ENCODE results near the gene THSD4. TPM values are rescaled to one million over a fixed set of nuclear protein-coding genes. Genes with fewer than 3 reads are reported as not detected.

Gene THSD4
- total RNA-seq, 2 experiments from 2014 or later = not detected

- ChIA-PET POLR2A (no interaction called here), CTCF (interaction anchor here (1.4 kb wide), 1 partner anchor 11 kb away, joined by 8 read pairs; no protein-coding TSS in a partner anchor)
- Mint-ChIP-seq H3K27me3 (no peaks in the 10 kb centered on the region), H3K9me3 (peaks cover 8% of the 10 kb centered on the region), H3K36me3 (no peaks in the 10 kb centered on the region), H3K4me3 (no peak overlapping the region), H3K27ac (no peak overlapping the region), H3K4me1 (ENCODE audit: low read depth) (no peaks in the 10 kb centered on the region)
- DNase-seq = no peak
- intact Hi-C loops (cut with micrococcal nuclease) = no loop called here
These were observed 640.1 kb downstream of the THSD4 start for GRCh38 chr15:71755092-71755970.

GRCh38 chr15:71756599-71757352 lies 641.5 kb downstream of the THSD4 start:
- Mint-ChIP-seq H3K9me3 (peaks cover 21% of the 10 kb centered on the region), H3K4me1 (ENCODE audit: low read depth) (no peaks in the 10 kb centered on the region), H3K36me3 (peaks cover 1% of the 10 kb centered on the region), H3K27me3 (no peaks in the 10 kb centered on the region), H3K4me3 (no peak overlapping the region), H3K27ac (no peak overlapping the region)
- intact Hi-C loops (cut with micrococcal nuclease) = no loop called here
- CTCF ChIA-PET = interaction anchor here (0.7 kb wide), 1 partner anchor 15 kb away, joined by 3 read pairs; no protein-coding TSS in a partner anchor
- POLR2A ChIA-PET = no interaction called here
- no peak for DNase-seq

- peaks cover 1% of the 10 kb centered on the region for H3K36me3 Mint-ChIP-seq
- H3K27ac Mint-ChIP-seq = no peak overlapping the region
- intact Hi-C loops (cut with micrococcal nuclease) = no loop called here
- peaks cover 25% of the 10 kb centered on the region for H3K9me3 Mint-ChIP-seq
- CTCF ChIA-PET = interaction anchor here (0.7 kb wide), 1 partner anchor 14 kb away, joined by 3 read pairs; no protein-coding TSS in a partner anchor
- DNase-seq = no peak
- H3K4me3 Mint-ChIP-seq = no peak overlapping the region
- no peaks in the 10 kb centered on the region for H3K4me1 Mint-ChIP-seq (ENCODE audit: low read depth)
- peaks cover 3% of the 10 kb centered on the region for H3K27me3 Mint-ChIP-seq
- POLR2A ChIA-PET = no interaction called here
These were observed 642.7 kb downstream of the THSD4 start for GRCh38 chr15:71757741-71758530.

- Mint-ChIP-seq H3K27ac (no peak overlapping the region), H3K36me3 (peaks cover 1% of the 10 kb centered on the region)
These were observed 643.4 kb downstream of the THSD4 start for GRCh38 chr15:71758711-71759110.

GRCh38 chr15:71760852-71761251 lies 645.6 kb downstream of the THSD4 start:
- no peak overlapping the region for H3K4me3 Mint-ChIP-seq
- ChIA-PET POLR2A (no interaction called here), CTCF (interaction anchor here (1.2 kb wide), 1 partner anchor 8 kb away, joined by 3 read pairs; no protein-coding TSS in a partner anchor)
- no peak for DNase-seq
- peaks cover 1% of the 10 kb centered on the region for H3K36me3 Mint-ChIP-seq
- H3K4me1 Mint-ChIP-seq (ENCODE audit: low read depth) = no peaks in the 10 kb centered on the region
- peaks cover 21% of the 10 kb centered on the region for H3K9me3 Mint-ChIP-seq
- H3K27ac Mint-ChIP-seq = no peak overlapping the region
- intact Hi-C loops (cut with micrococcal nuclease) = no loop called here
- H3K27me3 Mint-ChIP-seq = peaks cover 5% of the 10 kb centered on the region

More at GRCh38 chr15:71758711-71759110, 643.4 kb downstream of the THSD4 start:
- ChIA-PET POLR2A (no interaction called here), CTCF (no interaction called here)
- intact Hi-C loops (cut with micrococcal nuclease) = no loop called here
- Mint-ChIP-seq H3K4me1 (ENCODE audit: low read depth) (no peaks in the 10 kb centered on the region), H3K9me3 (peaks cover 25% of the 10 kb centered on the region), H3K4me3 (no peak overlapping the region), H3K27me3 (peaks cover 3% of the 10 kb centered on the region)
- DNase-seq = no peak

- peaks cover 5% of the 10 kb centered on the region for H3K27me3 Mint-ChIP-seq
- H3K4me3 Mint-ChIP-seq = no peak overlapping the region
- POLR2A ChIA-PET = no interaction called here
- H3K4me1 Mint-ChIP-seq (ENCODE audit: low read depth) = no peaks in the 10 kb centered on the region
- H3K36me3 Mint-ChIP-seq = peaks cover 1% of the 10 kb centered on the region
- DNase-seq = no peak
- CTCF ChIA-PET = interaction anchor here (1.2 kb wide), 1 partner anchor 9 kb away, joined by 3 read pairs; no protein-coding TSS in a partner anchor
- no peak overlapping the region for H3K27ac Mint-ChIP-seq
- intact Hi-C loops (cut with micrococcal nuclease) = no loop called here
- peaks cover 21% of the 10 kb centered on the region for H3K9me3 Mint-ChIP-seq
These were observed 646.4 kb downstream of the THSD4 start for GRCh38 chr15:71761649-71762048.

- H3K4me1 Mint-ChIP-seq (ENCODE audit: low read depth) = no peaks in the 10 kb centered on the region
- H3K36me3 Mint-ChIP-seq = no peaks in the 10 kb centered on the region
- no peak overlapping the region for H3K4me3 Mint-ChIP-seq
- DNase-seq = no peak
- H3K9me3 Mint-ChIP-seq = no peaks in the 10 kb centered on the region
- CTCF ChIA-PET = no interaction called here
- peaks cover 2% of the 10 kb centered on the region for H3K27me3 Mint-ChIP-seq
- intact Hi-C loops (cut with micrococcal nuclease) = no loop called here
- POLR2A ChIA-PET = no interaction called here
- H3K27ac Mint-ChIP-seq = no peak overlapping the region
These were observed 652.9 kb downstream of the THSD4 start for GRCh38 chr15:71768184-71768583.

GRCh38 chr15:71773206-71773859 lies 658.1 kb downstream of the THSD4 start:
- no peak overlapping the region for H3K27ac Mint-ChIP-seq
- no peaks in the 10 kb centered on the region for H3K36me3 Mint-ChIP-seq
- no peaks in the 10 kb centered on the region for H3K27me3 Mint-ChIP-seq
- no peak overlapping the region for H3K4me3 Mint-ChIP-seq
- no peaks in the 10 kb centered on the region for H3K4me1 Mint-ChIP-seq (ENCODE audit: low read depth)
- DNase-seq = no peak
- POLR2A ChIA-PET = no interaction called here
- intact Hi-C loops (cut with micrococcal nuclease) = no loop called here
- H3K9me3 Mint-ChIP-seq = no peaks in the 10 kb centered on the region
- CTCF ChIA-PET = interaction anchor here (2.3 kb wide), 1 partner anchor 30 kb away, joined by 9 read pairs; no protein-coding TSS in a partner anchor

- Mint-ChIP-seq H3K27ac (no peak overlapping the region), H3K9me3 (no peaks in the 10 kb centered on the region), H3K4me3 (no peak overlapping the region), H3K27me3 (peaks cover 5% of the 10 kb centered on the region), H3K4me1 (ENCODE audit: low read depth) (peaks cover 6% of the 10 kb centered on the region), H3K36me3 (no peaks in the 10 kb centered on the region)
- intact Hi-C loops (cut with micrococcal nuclease) = no loop called here
- ChIA-PET POLR2A (interaction anchor here (1.2 kb wide), 1 partner anchor 22 kb away, joined by 3 read pairs; no protein-coding TSS in a partner anchor), CTCF (interaction anchor here (1.7 kb wide), 1 partner anchor 32 kb away, joined by 6 read pairs; no protein-coding TSS in a partner anchor)
- DNase-seq = no peak
These were observed 660.6 kb downstream of the THSD4 start for GRCh38 chr15:71775856-71776255.

GRCh38 chr15:71776304-71776703 lies 661.0 kb downstream of the THSD4 start:
- POLR2A ChIA-PET = no interaction called here
- Mint-ChIP-seq H3K27me3 (peaks cover 8% of the 10 kb centered on the region), H3K36me3 (no peaks in the 10 kb centered on the region), H3K9me3 (no peaks in the 10 kb centered on the region), H3K4me1 (ENCODE audit: low read depth) (peaks cover 10% of the 10 kb centered on the region), H3K4me3 (no peak overlapping the region), H3K27ac (no peak overlapping the region)
- CTCF ChIA-PET = interaction anchor here (1.7 kb wide), 1 partner anchor 32 kb away, joined by 6 read pairs; no protein-coding TSS in a partner anchor
- intact Hi-C loops (cut with micrococcal nuclease) = no loop called here
- no peak for DNase-seq

GRCh38 chr15:71777216-71777943 lies 662.1 kb downstream of the THSD4 start:
- ChIA-PET CTCF (interaction anchor here (1.0 to 5.4 kb wide), 2 partner anchors 24 to 379 kb away, joined by 5 to 44 read pairs; no protein-coding TSS in a partner anchor), POLR2A (interaction anchor here (0.6 kb wide), 1 partner anchor 955 kb away, joined by 3 read pairs; no protein-coding TSS in a partner anchor)
- DNase-seq = no peak
- H3K4me3 Mint-ChIP-seq = no peak overlapping the region
- H3K4me1 Mint-ChIP-seq (ENCODE audit: low read depth) = peaks cover 15% of the 10 kb centered on the region
- H3K9me3 Mint-ChIP-seq = no peaks in the 10 kb centered on the region
- no peak overlapping the region for H3K27ac Mint-ChIP-seq
- peaks cover 13% of the 10 kb centered on the region for H3K27me3 Mint-ChIP-seq
- H3K36me3 Mint-ChIP-seq = no peaks in the 10 kb centered on the region
- intact Hi-C loops (cut with micrococcal nuclease) = no loop called here

Measured in activated CD4-positive, alpha-beta memory T cell treated with anti-CD3 and anti-CD28 coated beads for 36 hours (primary cell).